HG03139 (cell line): ENCODE measurements around the gene NFIX.

Source experiments
- ATAC-seq: cut with Tn5 transposase; IDR thresholded peaks from one replicate; pipeline ENCODE4 v1.9.1; 2021; ENCODE audit not compliant: unreplicated experiment

Gene NFIX

DNA sequence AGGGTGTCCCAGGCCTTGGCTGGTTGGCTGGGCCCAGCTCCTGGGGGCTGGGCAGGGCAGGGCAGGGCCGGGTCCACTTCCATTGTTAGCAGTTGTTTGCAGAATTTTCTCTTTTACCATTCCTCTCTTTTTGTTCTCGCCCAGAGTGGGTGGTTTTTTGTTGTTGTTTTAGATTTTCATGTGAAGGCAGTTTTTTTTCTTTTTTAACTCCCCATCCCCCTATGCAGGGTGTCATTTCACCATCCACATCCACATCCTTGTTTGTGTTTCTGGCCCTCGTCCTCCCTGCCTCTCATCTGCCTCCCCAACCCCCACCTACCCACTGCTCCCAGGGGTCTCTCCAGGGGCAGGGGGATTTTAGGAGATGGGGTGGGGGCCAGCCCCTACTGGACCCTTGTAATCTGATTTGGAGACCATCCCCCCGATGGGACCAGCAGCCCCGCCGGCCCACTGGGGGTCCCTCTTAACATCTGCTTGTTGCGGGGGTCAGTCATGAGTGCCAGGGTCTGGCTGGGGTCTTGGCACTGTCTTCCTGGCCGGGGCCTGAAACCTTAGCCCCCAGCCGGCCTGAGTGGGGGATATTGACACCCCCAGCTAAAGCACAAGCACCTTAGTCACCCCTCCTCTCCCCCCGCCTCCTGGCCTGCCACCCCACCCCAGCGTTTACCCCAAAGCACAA, 144.5 kb downstream of the NFIX start:
- no peak for ATAC-seq

DNA sequence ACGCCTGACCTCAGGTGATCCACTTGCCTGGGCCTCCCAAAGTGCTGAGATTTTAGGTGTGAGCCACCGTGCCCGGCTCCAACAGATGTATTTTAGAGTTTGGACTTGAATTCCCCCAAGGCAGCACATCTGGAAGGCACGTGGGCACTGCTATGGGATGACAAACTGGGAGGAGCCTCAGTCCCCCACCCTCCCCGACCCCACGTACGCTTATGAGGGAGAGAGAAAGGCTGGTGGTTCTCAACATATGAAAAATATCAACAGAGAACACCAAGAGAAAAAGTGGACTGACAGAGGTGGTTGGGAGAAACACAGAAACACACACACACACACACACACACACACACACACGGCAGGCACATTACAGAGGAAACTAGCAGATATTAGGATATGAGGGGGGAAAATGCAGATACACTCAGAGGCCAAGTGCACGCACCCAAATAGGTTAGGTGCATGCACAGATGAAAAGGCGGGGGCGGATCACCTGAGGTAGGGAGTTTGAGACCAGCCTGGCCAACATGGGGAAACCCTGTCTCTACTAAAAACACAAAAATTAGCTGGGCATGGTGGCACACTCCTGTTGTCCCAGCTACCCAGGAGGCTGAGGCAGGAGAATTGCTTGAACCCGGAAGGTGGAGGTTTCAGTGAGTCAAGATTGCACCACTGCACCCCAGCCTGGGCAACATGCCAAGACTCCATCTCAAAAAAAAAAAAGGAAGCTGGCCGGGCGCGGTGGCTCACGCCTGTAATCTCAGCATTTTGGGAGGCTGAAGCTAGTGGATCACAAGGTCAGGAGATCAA, 151.7 kb downstream of the NFIX start:
- ATAC-seq: no peak
